KMS-11 (cell line): ENCODE measurements around the gene TICRR.

Experiments
- H2AFZ ChIP-seq: fragments of 200-600 bp; sonication (generic); 2 replicates; pipeline ENCODE4 v1.6.1; 2016; ENCODE audit warnings: antibody characterized with exemption, mixed run types, low read depth
- H3K27ac ChIP-seq: fragments of 200-600 bp; sonication (generic); 2 replicates; pipeline ENCODE4 v1.6.1; 2016; ENCODE audit warnings: mild to moderate bottlenecking, mixed run types
- H3K27me3 ChIP-seq: fragments of 200-600 bp; sonication (generic); 2 replicates; pipeline ENCODE4 v1.6.1; 2017; ENCODE audit warnings: mild to moderate bottlenecking, low read depth, mixed run types, moderate library complexity; ENCODE audit not compliant: insufficient read depth
- H3K36me3 ChIP-seq: fragments of 200-600 bp; sonication (generic); 2 replicates; pipeline ENCODE4 v1.6.1; 2017; ENCODE audit warnings: mild to moderate bottlenecking, mixed run types; ENCODE audit not compliant: insufficient read depth
- H3K4me1 ChIP-seq: fragments of 200-600 bp; sonication (generic); 2 replicates; pipeline ENCODE4 v1.6.1; 2016; ENCODE audit warnings: mild to moderate bottlenecking, low read depth, mixed run types; ENCODE audit not compliant: poor library complexity, severe bottlenecking
- H3K4me2 ChIP-seq: fragments of 200-600 bp; sonication (generic); 2 replicates; pipeline ENCODE4 v1.7.0; 2016; ENCODE audit warnings: mild to moderate bottlenecking, mixed run types
- H3K4me3 ChIP-seq: fragments of 200-600 bp; sonication (generic); IDR thresholded peaks from 2 replicates; pipeline ENCODE4 v1.6.1; 2017; ENCODE audit warnings: low read depth, low read length, mixed read lengths; ENCODE audit not compliant: insufficient read depth
- H3K79me2 ChIP-seq: fragments of 200-600 bp; sonication (generic); 2 replicates; pipeline ENCODE4 v1.6.1; 2016; ENCODE audit warnings: low read depth, mixed run types; ENCODE audit not compliant: insufficient read depth
- H3K9ac ChIP-seq: fragments of 200-600 bp; sonication (generic); 2 replicates; pipeline ENCODE4 v1.6.1; 2016; ENCODE audit warnings: mild to moderate bottlenecking, mixed run types
- H4K20me1 ChIP-seq: fragments of 200-600 bp; sonication (generic); 2 replicates; pipeline ENCODE4 v1.6.1; 2016; ENCODE audit warnings: mild to moderate bottlenecking, mixed run types; ENCODE audit not compliant: insufficient read depth
- TF ChIP-seq, protein P1 (sequence below): fragments of 200-600 bp; sonication (generic); conservative IDR thresholded peaks from 2 replicates; pipeline ENCODE4 v1.6.1; 2017; ENCODE audit warnings: low read depth, mild to moderate bottlenecking, antibody characterized with exemption, low read length, moderate library complexity, mixed read lengths

Gene TICRR

DNA sequence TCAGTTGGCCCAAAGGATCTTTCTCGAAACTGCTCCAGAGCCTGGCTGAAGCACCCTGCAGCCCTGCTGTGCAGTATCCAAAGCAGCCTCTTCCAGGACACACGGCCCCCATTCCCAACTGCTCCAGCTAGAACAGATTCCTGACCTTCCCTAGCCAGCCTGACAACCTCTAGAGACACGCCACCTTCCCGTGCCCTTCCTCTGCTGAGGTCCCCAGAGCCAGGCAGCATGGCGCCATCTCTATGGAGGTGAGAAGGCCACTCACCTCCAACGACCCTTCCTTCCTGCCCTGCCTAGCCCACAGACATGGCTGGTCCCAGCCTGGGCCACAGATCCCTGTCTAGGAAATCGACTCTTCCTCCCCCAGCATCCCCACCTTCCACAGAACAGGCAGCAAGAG is 76.9 kb downstream of the TICRR start:
- Histone ChIP-seq H3K4me2 (no peak overlapping the region), H3K9ac (no peak overlapping the region), H3K36me3 (no peaks in the 10 kb centered on the region), H4K20me1 (no peaks in the 10 kb centered on the region), H3K4me1 (peaks cover 13% of the 10 kb centered on the region), H3K4me3 (no peak overlapping the region), H3K27me3 (no peaks in the 10 kb centered on the region), H3K27ac (no peak overlapping the region), H2AFZ (no peak overlapping the region), H3K79me2 (no peaks in the 10 kb centered on the region)
- TF ChIP-seq, protein P1, sequence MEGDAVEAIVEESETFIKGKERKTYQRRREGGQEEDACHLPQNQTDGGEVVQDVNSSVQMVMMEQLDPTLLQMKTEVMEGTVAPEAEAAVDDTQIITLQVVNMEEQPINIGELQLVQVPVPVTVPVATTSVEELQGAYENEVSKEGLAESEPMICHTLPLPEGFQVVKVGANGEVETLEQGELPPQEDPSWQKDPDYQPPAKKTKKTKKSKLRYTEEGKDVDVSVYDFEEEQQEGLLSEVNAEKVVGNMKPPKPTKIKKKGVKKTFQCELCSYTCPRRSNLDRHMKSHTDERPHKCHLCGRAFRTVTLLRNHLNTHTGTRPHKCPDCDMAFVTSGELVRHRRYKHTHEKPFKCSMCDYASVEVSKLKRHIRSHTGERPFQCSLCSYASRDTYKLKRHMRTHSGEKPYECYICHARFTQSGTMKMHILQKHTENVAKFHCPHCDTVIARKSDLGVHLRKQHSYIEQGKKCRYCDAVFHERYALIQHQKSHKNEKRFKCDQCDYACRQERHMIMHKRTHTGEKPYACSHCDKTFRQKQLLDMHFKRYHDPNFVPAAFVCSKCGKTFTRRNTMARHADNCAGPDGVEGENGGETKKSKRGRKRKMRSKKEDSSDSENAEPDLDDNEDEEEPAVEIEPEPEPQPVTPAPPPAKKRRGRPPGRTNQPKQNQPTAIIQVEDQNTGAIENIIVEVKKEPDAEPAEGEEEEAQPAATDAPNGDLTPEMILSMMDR = no peak

DNA sequence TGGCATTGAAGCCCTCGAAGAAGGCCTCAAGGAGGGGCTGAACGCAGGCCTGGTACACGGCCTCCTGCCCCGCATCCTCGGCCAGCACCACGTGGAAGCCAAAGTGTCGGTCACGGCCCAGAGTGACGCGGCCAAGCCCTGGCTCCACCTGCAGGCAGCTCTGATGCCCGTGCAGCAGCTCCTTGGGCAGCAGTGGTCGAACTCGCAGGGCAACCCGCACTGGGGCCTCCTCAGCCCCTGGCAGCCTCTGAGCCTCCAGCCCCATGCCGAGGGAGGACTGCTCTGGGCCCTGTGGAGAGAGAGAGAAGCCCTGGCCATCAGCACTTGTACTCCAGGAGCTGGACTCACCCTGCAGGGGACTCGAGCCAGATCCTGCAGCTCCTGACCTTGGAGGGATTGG is 77.4 kb downstream of the TICRR start:
- no peak overlapping the region for H3K9ac ChIP-seq
- no peaks in the 10 kb centered on the region for H3K79me2 ChIP-seq
- H2AFZ ChIP-seq = no peak overlapping the region
- H3K36me3 ChIP-seq = no peaks in the 10 kb centered on the region
- H3K27ac ChIP-seq = no peak overlapping the region
- H3K4me1 ChIP-seq = peaks cover 13% of the 10 kb centered on the region
- H3K4me3 ChIP-seq = no peak overlapping the region
- no peaks in the 10 kb centered on the region for H3K27me3 ChIP-seq
- no peak overlapping the region for H3K4me2 ChIP-seq
- TF ChIP-seq, protein P1 = no peak
- no peaks in the 10 kb centered on the region for H4K20me1 ChIP-seq

DNA sequence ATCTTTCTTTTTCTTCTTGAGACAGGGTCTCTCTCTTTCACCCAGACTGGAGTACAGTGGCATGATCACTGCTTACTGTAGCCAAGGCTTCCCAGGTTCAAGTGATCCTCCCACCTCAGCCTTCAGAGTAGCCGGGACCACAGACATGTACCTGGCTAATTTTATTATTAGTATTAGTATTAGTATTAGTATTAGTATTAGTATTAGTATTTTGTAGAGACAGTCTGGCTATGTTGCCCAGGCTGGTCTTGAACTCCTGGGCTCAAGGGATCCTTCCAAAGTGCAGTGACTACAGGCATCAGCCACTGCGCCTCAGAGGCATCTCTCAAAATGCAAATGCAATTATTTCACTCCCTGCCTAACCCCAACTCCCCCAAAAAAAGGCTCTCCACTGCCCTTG is 78.3 kb downstream of the TICRR start:
- Histone ChIP-seq H4K20me1 (no peaks in the 10 kb centered on the region), H3K4me1 (peaks cover 13% of the 10 kb centered on the region), H3K36me3 (no peaks in the 10 kb centered on the region), H3K9ac (no peak overlapping the region), H3K79me2 (no peaks in the 10 kb centered on the region), H3K4me3 (no peak overlapping the region), H2AFZ (no peak overlapping the region), H3K27ac (no peak overlapping the region), H3K4me2 (no peak overlapping the region), H3K27me3 (no peaks in the 10 kb centered on the region)
- TF ChIP-seq, protein P1 = no peak

DNA sequence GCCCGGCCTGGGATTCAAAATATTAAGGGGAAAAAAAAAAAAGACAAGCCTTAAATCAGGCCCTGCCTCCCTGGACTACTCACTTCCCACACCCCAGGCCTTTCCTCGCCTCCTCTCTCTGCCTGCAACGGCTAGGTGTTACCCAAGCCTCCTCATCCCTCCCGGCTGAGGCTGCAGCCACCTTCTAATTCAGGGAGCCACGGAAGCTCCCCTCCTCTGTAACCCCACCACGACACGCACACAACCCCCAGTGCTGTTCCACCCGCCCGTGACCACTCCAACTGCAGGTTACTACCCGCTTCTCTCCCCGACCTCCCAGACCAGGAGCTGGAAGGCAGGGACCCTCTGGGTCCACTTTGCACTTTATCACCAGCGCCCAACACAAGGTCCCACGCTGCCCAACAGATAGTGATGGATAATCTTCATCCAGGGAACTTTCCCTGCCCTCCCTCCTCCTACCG is 79.1 kb downstream of the TICRR start:
- Histone ChIP-seq H4K20me1 (no peaks in the 10 kb centered on the region), H3K36me3 (no peaks in the 10 kb centered on the region), H2AFZ (no peak overlapping the region), H3K4me1 (peaks cover 13% of the 10 kb centered on the region), H3K79me2 (no peaks in the 10 kb centered on the region), H3K27ac (no peak overlapping the region), H3K9ac (no peak overlapping the region), H3K4me3 (no peak overlapping the region), H3K27me3 (no peaks in the 10 kb centered on the region), H3K4me2 (no peak overlapping the region)
- TF ChIP-seq, protein P1 = no peak
